Neural cell (in vitro differentiated cells): ENCODE data around the gene CCDC61. TPM values are rescaled to one million over a fixed set of nuclear protein-coding genes. Genes with fewer than 3 reads are reported as not detected.

Source experiments
- H2AFZ ChIP-seq: fragments of 200-600, 300-800 bp; sonication (generic), shearing (Covaris generic); 2 replicates; pipeline ENCODE4 v1.6.0; 2014; ENCODE audit warnings: low read depth, mild to moderate bottlenecking, antibody characterized with exemption, low read length, moderate library complexity
- H3F3A ChIP-seq: fragments of 200-600 bp; shearing (Covaris generic); 2 replicates; pipeline ENCODE4 v1.6.1; 2016; ENCODE audit warnings: mild to moderate bottlenecking, moderate library complexity, mixed read lengths, antibody characterized with exemption, low read length; ENCODE audit not compliant: insufficient read depth, poor library complexity, severe bottlenecking
- H3K27ac ChIP-seq: fragments of 200-600, 300-800 bp; sonication (generic), shearing (Covaris generic); 2 replicates; pipeline ENCODE4 v1.5.1; 2014; ENCODE audit warnings: mild to moderate bottlenecking, low read length, moderate library complexity
- H3K27me3 ChIP-seq: fragments of 300-800, 200-600 bp; sonication (generic), shearing (Covaris generic); 2 replicates; pipeline ENCODE4 v1.6.0; 2014; ENCODE audit warnings: mild to moderate bottlenecking, low read depth, low read length, moderate library complexity; ENCODE audit not compliant: insufficient read depth
- H3K36me3 ChIP-seq: fragments of 300-800, 200-600 bp; sonication (generic), shearing (Covaris generic); 2 replicates; pipeline ENCODE4 v1.5.1; 2014; ENCODE audit warnings: mild to moderate bottlenecking, antibody characterized with exemption, low read length, moderate library complexity; ENCODE audit not compliant: insufficient read depth
- H3K4me2 ChIP-seq: fragments of 300-800, 200-600 bp; sonication (generic), shearing (Covaris generic); 2 replicates; pipeline ENCODE4 v1.6.0; 2014; ENCODE audit warnings: mild to moderate bottlenecking, low read length
- H3K4me3 ChIP-seq: fragments of 300-800, 200-600 bp; sonication (generic), shearing (Covaris generic); 2 replicates; pipeline ENCODE4 v1.5.1; 2014; ENCODE audit warnings: mild to moderate bottlenecking, low read length, moderate library complexity
- H3K79me2 ChIP-seq: fragments of 200-600 bp; shearing (Covaris generic); replicated peaks from 2 replicates; pipeline ENCODE4 v1.6.0; 2014; ENCODE audit warnings: mild to moderate bottlenecking, low read length, moderate library complexity; ENCODE audit not compliant: insufficient read depth
- H3K9ac ChIP-seq: fragments of 300-800, 200-600 bp; sonication (generic), shearing (Covaris generic); 2 replicates; pipeline ENCODE4 v1.6.1; 2016; ENCODE audit warnings: mild to moderate bottlenecking, low read length, mixed read lengths
- H3K9me2 ChIP-seq: fragments of 200-600 bp; shearing (Covaris generic); 2 replicates; pipeline ENCODE4 v1.6.1; 2016; ENCODE audit warnings: mild to moderate bottlenecking, low read length, mixed read lengths; ENCODE audit not compliant: insufficient read depth
- H3K9me3 ChIP-seq: fragments of 200-600, 300-800 bp; sonication (generic), shearing (Covaris generic); 2 replicates; pipeline ENCODE4 v1.6.1; 2016; ENCODE audit warnings: mild to moderate bottlenecking, mixed run types, low read length, moderate library complexity, mixed read lengths
- H4K20me1 ChIP-seq: fragments of 200-600 bp; shearing (Covaris generic); 2 replicates; pipeline ENCODE4 v1.6.1; 2016; ENCODE audit warnings: mild to moderate bottlenecking, mixed run types; ENCODE audit not compliant: insufficient read depth
- CTCF ChIP-seq: fragments of 450-650 bp; IDR thresholded peaks from 2 replicates; pipeline ENCODE4 v1.5.1; 2014; ENCODE audit warnings: antibody characterized with exemption, mild to moderate bottlenecking, moderate library complexity; ENCODE audit not compliant: poor library complexity, severe bottlenecking
- EP300 ChIP-seq: fragments of 450-650 bp; conservative IDR thresholded peaks from 2 replicates; pipeline ENCODE4 v1.6.1; 2014; ENCODE audit warnings: antibody characterized with exemption, mild to moderate bottlenecking, moderate library complexity; ENCODE audit not compliant: poor library complexity, severe bottlenecking
- EZH2 ChIP-seq: fragments of 200-600, 300-800 bp; shearing (Covaris generic), sonication (generic); IDR thresholded peaks from 2 replicates; pipeline ENCODE4 v1.6.1; 2014; ENCODE audit warnings: antibody characterized with exemption, low read length, borderline replicate concordance, mild to moderate bottlenecking; ENCODE audit not compliant: insufficient read depth, poor library complexity, severe bottlenecking
- MXI1 ChIP-seq: fragments of 450-650 bp; conservative IDR thresholded peaks from 2 replicates; pipeline ENCODE4 v1.6.1; 2014; ENCODE audit warnings: antibody characterized with exemption, mild to moderate bottlenecking; ENCODE audit not compliant: poor library complexity, severe bottlenecking
- POLR2AphosphoS5 ChIP-seq: IDR thresholded peaks from 2 replicates; pipeline ENCODE4 v1.6.1; 2012
- RAD21 ChIP-seq: fragments of 450-650 bp; conservative IDR thresholded peaks from 2 replicates; pipeline ENCODE4 v1.6.1; 2014; ENCODE audit warnings: antibody characterized with exemption, mild to moderate bottlenecking, moderate library complexity
- REST ChIP-seq: IDR thresholded peaks from 2 replicates; pipeline ENCODE4 v1.6.1; 2012; ENCODE audit warnings: borderline replicate concordance
- SMC3 ChIP-seq: fragments of 450-650 bp; conservative IDR thresholded peaks from 2 replicates; pipeline ENCODE4 v1.6.1; 2014; ENCODE audit warnings: antibody characterized with exemption, mild to moderate bottlenecking, moderate library complexity; ENCODE audit not compliant: poor library complexity
- TAF1 ChIP-seq: IDR thresholded peaks from 2 replicates; pipeline ENCODE4 v1.6.1; 2012; ENCODE audit warnings: low read depth
- polyA plus RNA-seq: library from polyadenylated mRNA; depleted of rRNA; stranded (reverse); fragments of >200 nt; gene quantifications from 2 replicates; pipeline ENCODE4 v1.2.3, GENCODE V29; 2014

CCDC61 gene
- polyA plus RNA-seq, 1 donor from 2014 or later = 0.82 TPM

- Histone ChIP-seq H3K9ac (peak overlapping the region; percentile 44), H3K27me3 (peaks cover 20% of the 10 kb centered on the region), H3K36me3 (no peaks in the 10 kb centered on the region), H3K4me2 (no peak overlapping the region), H2AFZ (no peak overlapping the region), H3K79me2 (no peaks in the 10 kb centered on the region), H4K20me1 (no peaks in the 10 kb centered on the region), H3K4me3 (peak overlapping the region; percentile 63), H3F3A (no peaks in the 10 kb centered on the region), H3K27ac (no peak overlapping the region), H3K9me2 (no peaks in the 10 kb centered on the region), H3K9me3 (no peaks in the 10 kb centered on the region)
- no peak for TF ChIP-seq POLR2AphosphoS5
- TF ChIP-seq RAD21 = no peak
- no peak for TF ChIP-seq EP300
- no peak for TF ChIP-seq TAF1
- TF ChIP-seq CTCF = no peak
- no peak for TF ChIP-seq REST
- no peak for TF ChIP-seq EZH2
- no peak for TF ChIP-seq SMC3
- no peak for TF ChIP-seq MXI1
Measured at GRCh38 chr19:46015687-46016425, 20.6 kb downstream of the CCDC61 start.

- TF ChIP-seq RAD21 = peak; percentile 53
- TF ChIP-seq CTCF = peak; percentile 68
- TF ChIP-seq EP300 = no peak
- TF ChIP-seq SMC3 = peak; percentile 66
- Histone ChIP-seq H4K20me1 (no peaks in the 10 kb centered on the region), H3K27ac (no peak overlapping the region), H2AFZ (no peak overlapping the region), H3K9ac (peak overlapping the region; percentile 44), H3K4me3 (peak overlapping the region; percentile 63), H3K79me2 (no peaks in the 10 kb centered on the region), H3K27me3 (peaks cover 20% of the 10 kb centered on the region), H3F3A (no peaks in the 10 kb centered on the region), H3K4me2 (no peak overlapping the region), H3K9me2 (no peaks in the 10 kb centered on the region), H3K9me3 (no peaks in the 10 kb centered on the region), H3K36me3 (no peaks in the 10 kb centered on the region)
Measured at GRCh38 chr19:46016426-46017094, 21.3 kb downstream of the CCDC61 start.
